ENCODE results near the gene C6.
"Not testable (repeated sequence)": the region's sequence is repeated elsewhere in the genome, so short reads cannot be mapped to it uniquely, and the experiment has no call there.

Gene C6

DNA sequence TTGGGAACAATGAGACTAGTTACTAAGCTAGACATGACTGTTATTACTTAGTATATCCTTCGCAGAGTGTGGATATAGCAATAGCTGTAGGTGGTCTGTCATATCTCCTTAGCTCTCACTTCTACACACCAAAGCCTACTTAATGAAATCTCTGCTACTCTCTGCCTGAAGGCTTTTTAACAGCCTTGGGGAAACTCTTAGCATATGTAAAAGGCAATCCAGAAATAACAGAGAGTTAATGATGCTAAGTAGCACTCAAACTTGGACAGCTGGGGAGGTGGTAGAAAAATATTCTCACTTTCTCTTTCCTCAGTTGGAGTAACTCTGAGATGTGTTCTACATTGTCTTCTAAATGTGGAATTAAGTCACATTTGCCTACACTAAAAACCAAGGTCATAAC lies 30.2 kb upstream of the C6 start:
- TF ChIP-seq, protein P1, sequence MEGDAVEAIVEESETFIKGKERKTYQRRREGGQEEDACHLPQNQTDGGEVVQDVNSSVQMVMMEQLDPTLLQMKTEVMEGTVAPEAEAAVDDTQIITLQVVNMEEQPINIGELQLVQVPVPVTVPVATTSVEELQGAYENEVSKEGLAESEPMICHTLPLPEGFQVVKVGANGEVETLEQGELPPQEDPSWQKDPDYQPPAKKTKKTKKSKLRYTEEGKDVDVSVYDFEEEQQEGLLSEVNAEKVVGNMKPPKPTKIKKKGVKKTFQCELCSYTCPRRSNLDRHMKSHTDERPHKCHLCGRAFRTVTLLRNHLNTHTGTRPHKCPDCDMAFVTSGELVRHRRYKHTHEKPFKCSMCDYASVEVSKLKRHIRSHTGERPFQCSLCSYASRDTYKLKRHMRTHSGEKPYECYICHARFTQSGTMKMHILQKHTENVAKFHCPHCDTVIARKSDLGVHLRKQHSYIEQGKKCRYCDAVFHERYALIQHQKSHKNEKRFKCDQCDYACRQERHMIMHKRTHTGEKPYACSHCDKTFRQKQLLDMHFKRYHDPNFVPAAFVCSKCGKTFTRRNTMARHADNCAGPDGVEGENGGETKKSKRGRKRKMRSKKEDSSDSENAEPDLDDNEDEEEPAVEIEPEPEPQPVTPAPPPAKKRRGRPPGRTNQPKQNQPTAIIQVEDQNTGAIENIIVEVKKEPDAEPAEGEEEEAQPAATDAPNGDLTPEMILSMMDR (IDR thresholded peaks at IDR 0.05; ENCODE audit: insufficient read depth, low read depth, low read length, missing control alignments), result no peak
- H3K4me3 ChIP-seq (ENCODE audit: low read depth, low read length), result no peak overlapping the region
- DNase-seq (ENCODE audit: low read depth), result no peak

DNA sequence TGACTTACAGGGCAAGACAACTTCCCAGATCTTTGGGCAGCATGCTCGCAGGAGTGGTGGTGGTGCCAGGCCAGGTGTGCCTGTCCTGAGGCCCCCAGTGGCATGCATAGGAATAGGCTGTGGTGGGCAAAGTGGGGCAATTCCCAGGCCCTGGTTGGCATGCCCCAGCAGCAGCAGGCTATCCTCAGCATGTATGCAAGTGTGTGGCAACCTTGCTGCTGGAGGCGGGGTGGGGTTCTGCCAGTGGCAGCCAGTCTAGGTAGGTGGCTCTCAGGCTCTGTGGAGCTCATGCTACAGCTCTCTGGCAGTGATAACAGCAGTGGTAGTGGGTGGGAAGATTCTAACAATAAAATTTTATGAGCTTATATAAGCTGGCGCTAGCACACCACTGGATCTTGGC lies 27.7 kb upstream of the C6 start:
- TF ChIP-seq, protein P1 (IDR thresholded peaks at IDR 0.05; ENCODE audit: insufficient read depth, low read depth, low read length, missing control alignments), result no peak
- DNase-seq (ENCODE audit: low read depth), result no peak
- no peak overlapping the region for H3K4me3 ChIP-seq (ENCODE audit: low read depth, low read length)

DNA sequence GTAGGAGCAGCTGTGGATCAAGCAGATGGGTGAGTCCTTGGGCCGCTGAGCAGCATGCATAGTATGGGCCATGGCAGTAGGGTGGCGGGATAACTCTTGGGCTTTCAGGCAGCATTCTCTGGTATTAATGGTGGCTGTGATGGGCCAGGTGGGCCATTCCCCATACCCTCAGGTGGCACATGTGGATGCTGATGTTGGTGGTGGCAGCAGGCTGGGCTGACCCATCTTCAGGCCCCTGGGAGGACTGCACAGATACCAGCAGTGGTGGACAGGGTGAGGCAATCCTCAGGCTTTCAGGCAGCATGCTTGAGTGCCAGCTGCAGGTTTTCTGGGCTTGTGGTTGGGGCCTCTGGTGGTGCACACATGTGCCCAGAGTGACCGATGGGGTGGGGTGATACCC lies 27.1 kb upstream of the C6 start:
- no peak overlapping the region for H3K4me3 ChIP-seq (ENCODE audit: low read depth, low read length)
- TF ChIP-seq, protein P1 (IDR thresholded peaks at IDR 0.05; ENCODE audit: insufficient read depth, low read depth, low read length, missing control alignments), result no peak
- DNase-seq (ENCODE audit: low read depth), result no peak

DNA sequence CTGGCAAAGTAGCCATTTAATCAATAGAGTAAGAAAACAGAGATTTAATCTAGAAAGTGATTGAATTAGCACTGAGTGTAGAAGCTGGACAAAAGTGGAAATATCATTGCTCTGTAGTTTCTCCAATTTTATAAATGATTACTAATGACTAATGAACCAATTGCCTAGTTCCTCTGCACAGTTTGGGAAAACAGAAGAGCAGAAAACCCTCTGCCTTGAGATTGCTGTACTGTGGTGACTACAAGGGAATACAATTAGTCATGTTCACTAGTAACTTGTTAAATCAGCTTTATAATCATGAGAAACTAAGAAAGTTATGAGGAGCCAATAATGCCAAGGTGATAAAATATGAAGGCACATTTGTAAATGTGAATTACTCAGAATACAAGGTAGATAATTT lies 21.1 kb upstream of the C6 start:
- no peak overlapping the region for H3K4me3 ChIP-seq (ENCODE audit: low read depth, low read length)
- no peak for DNase-seq (ENCODE audit: low read depth)
- TF ChIP-seq, protein P1 (IDR thresholded peaks at IDR 0.05; ENCODE audit: insufficient read depth, low read depth, low read length, missing control alignments), result no peak

DNA sequence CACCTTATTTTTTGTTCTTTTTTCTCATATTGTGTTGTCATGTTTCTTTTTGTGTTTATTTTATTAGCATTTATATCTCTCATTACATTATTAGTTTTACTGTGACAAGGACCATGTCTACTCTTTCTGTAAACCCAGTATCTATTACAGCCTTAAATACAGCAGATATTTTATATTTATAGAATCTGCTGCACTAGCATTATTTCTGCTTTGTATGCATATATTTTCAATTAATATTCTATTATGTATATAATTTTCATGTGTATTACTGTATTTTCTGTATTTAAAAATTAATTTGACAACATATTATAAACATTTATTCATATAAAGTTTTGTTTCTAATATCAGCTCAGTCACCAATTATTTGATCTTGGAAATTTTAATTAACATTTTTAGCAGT lies 19.5 kb upstream of the C6 start:
- no peak overlapping the region for H3K4me3 ChIP-seq (ENCODE audit: low read depth, low read length)
- TF ChIP-seq, protein P1 (IDR thresholded peaks at IDR 0.05; ENCODE audit: insufficient read depth, low read depth, low read length, missing control alignments), result no peak
- DNase-seq (ENCODE audit: low read depth), result no peak

DNA sequence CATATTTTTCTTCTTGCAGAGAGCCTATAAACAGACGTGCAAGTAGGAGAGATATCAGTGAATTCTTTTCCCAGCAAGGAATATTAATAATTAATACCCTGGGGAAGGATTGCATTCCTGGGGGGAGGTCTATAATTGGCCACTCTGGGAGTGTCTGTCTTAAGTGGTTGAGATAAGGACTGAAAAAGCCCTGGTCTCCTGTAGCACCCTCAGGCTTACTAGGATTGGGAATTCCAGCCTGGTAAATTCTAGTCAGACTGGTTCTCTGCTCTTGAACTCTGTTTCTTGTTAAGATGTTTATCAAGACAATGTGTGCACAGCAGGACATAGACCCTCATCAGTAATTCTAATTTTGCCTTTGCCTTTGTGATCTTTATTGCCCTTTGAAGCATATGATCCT lies 16.9 kb upstream of the C6 start:
- H3K4me3 ChIP-seq (ENCODE audit: low read depth, low read length); DNase-seq (ENCODE audit: low read depth): not testable (repeated sequence)

DNA sequence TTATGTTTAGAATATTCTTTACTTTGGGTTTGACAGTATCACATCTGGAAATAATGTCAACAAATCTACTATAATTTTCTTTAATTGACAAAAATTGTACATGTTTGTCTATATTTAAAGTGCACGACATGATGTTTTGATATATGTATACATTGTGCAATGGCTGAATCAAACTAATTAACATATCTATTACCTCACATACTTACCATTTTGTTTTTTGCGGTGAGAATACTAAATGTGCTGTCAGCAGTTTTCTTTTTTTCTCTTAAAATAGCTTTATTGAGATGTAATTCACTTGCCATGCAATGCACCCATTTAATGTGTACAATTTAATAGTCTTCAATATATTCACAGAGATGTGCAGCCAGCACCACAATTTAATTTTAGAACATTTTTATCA lies 10.6 kb upstream of the C6 start:
- DNase-seq (ENCODE audit: low read depth), result no peak
- TF ChIP-seq, protein P1 (IDR thresholded peaks at IDR 0.05; ENCODE audit: insufficient read depth, low read depth, low read length, missing control alignments), result no peak
- H3K4me3 ChIP-seq (ENCODE audit: low read depth, low read length), result no peak overlapping the region

All from GM12865 (cell line).